Mucosa of rectum (tissue), 2 donors: Measurements from ENCODE around the gene CCRL2.
"Not testable (repeated sequence)": the region's sequence is repeated elsewhere in the genome, so short reads cannot be mapped to it uniquely, and the experiment has no call there.

Experiments used
- H3K27ac ChIP-seq, 2 donors: one replicate each; pipeline ENCODE4 v1.7.0; 2013; ENCODE audit warnings: inconsistent platforms in 2 of 2, low read depth in 2 of 2, low read length in 2 of 2
- H3K27me3 ChIP-seq, 2 donors: one replicate each; pipeline ENCODE4 v1.7.0; 2013; ENCODE audit warnings: low read length in 2 of 2; ENCODE audit not compliant: control insufficient read depth in 2 of 2, insufficient read depth in 2 of 2
- H3K36me3 ChIP-seq, 2 donors: one replicate each; pipeline ENCODE4 v1.7.0; 2013; ENCODE audit warnings: low read length in 2 of 2; ENCODE audit not compliant: control insufficient read depth in 2 of 2, insufficient read depth in 2 of 2
- H3K4me1 ChIP-seq, 2 donors: one replicate each; pipeline ENCODE4 v1.7.0; 2013; ENCODE audit warnings: low read length in 2 of 2, mild to moderate bottlenecking in 1 of 2; ENCODE audit not compliant: control insufficient read depth in 2 of 2, insufficient read depth in 2 of 2
- H3K4me3 ChIP-seq, 2 donors: one replicate each; pipeline ENCODE4 v1.7.0; 2013; ENCODE audit warnings: low read length in 2 of 2
- H3K9ac ChIP-seq, 2 donors: one replicate each; pipeline ENCODE4 v1.7.0; 2013; ENCODE audit warnings: low read length in 2 of 2, low read depth in 1 of 2, mild to moderate bottlenecking in 1 of 2
- H3K9me3 ChIP-seq, 2 donors: one replicate each; pipeline ENCODE4 v1.7.0; 2013; ENCODE audit warnings: low read length in 2 of 2; ENCODE audit not compliant: control insufficient read depth in 2 of 2
- donor health status: healthy.
- donor health status: Normal muscosa, but diverticular disease.

Gene CCRL2

GRCh38 chr3:46427404-46427803 is 20.3 kb downstream of the CCRL2 start:
- peaks cover 9 to 16% of the 10 kb centered on the region in 2 donors for H3K4me1 ChIP-seq
- not testable (repeated sequence) for H3K27ac ChIP-seq, H3K4me3 ChIP-seq, H3K36me3 ChIP-seq, H3K9ac ChIP-seq, H3K9me3 ChIP-seq, H3K27me3 ChIP-seq

GRCh38 chr3:46427916-46428833 is 21.1 kb downstream of the CCRL2 start:
- Histone ChIP-seq H3K9ac (no peak overlapping the region), H3K27me3 (no peaks in the 10 kb centered on the region), H3K9me3 (no peaks in the 10 kb centered on the region), H3K4me1 (peaks cover 9 to 16% of the 10 kb centered on the region in 2 donors), H3K4me3 (no peak overlapping the region), H3K27ac (peak overlapping the region; percentile 73 to 89), H3K36me3 (no peaks in the 10 kb centered on the region)

GRCh38 chr3:46429250-46429649 is 22.2 kb downstream of the CCRL2 start:
- peak overlapping the region in 1 of 2 donors; percentile 46 for H3K4me3 ChIP-seq
- H3K9me3 ChIP-seq = no peaks in the 10 kb centered on the region
- H3K4me1 ChIP-seq = peaks cover 9 to 16% of the 10 kb centered on the region in 2 donors
- no peak overlapping the region for H3K9ac ChIP-seq
- H3K36me3 ChIP-seq = no peaks in the 10 kb centered on the region
- peak overlapping the region; percentile 73 to 89 for H3K27ac ChIP-seq
- no peaks in the 10 kb centered on the region for H3K27me3 ChIP-seq

GRCh38 chr3:46429671-46430070 is 22.6 kb downstream of the CCRL2 start:
- Histone ChIP-seq H3K9me3 (no peaks in the 10 kb centered on the region), H3K4me3 (no peak overlapping the region), H3K27ac (peak overlapping the region; percentile 73 to 89), H3K36me3 (no peaks in the 10 kb centered on the region), H3K4me1 (peaks cover 9 to 16% of the 10 kb centered on the region in 2 donors), H3K9ac (no peak overlapping the region), H3K27me3 (no peaks in the 10 kb centered on the region)

- H3K36me3 ChIP-seq, H3K4me3 ChIP-seq, H3K9ac ChIP-seq, H3K27ac ChIP-seq, H3K27me3 ChIP-seq, H3K9me3 ChIP-seq: not testable (repeated sequence)
- peaks cover 9 to 16% of the 10 kb centered on the region in 2 donors for H3K4me1 ChIP-seq
Measured at GRCh38 chr3:46430879-46431278, 23.8 kb downstream of the CCRL2 start.

- not testable (repeated sequence) for H3K27me3 ChIP-seq, H3K4me3 ChIP-seq, H3K36me3 ChIP-seq, H3K27ac ChIP-seq, H3K9me3 ChIP-seq, H3K9ac ChIP-seq
- H3K4me1 ChIP-seq = peaks cover 9 to 14% of the 10 kb centered on the region in 2 donors
Measured at GRCh38 chr3:46431905-46432304, 24.8 kb downstream of the CCRL2 start.

- H3K4me3 ChIP-seq, H3K9me3 ChIP-seq, H3K27ac ChIP-seq, H3K27me3 ChIP-seq, H3K9ac ChIP-seq, H3K36me3 ChIP-seq: not testable (repeated sequence)
- peaks cover 9 to 13% of the 10 kb centered on the region in 2 donors for H3K4me1 ChIP-seq
Measured at GRCh38 chr3:46433118-46433517, 26.1 kb downstream of the CCRL2 start.

- peaks cover 3 to 7% of the 10 kb centered on the region in 2 donors for H3K4me1 ChIP-seq
- no peak overlapping the region for H3K27ac ChIP-seq
- H3K4me3 ChIP-seq = no peak overlapping the region
- H3K9ac ChIP-seq = no peak overlapping the region
- no peaks in the 10 kb centered on the region for H3K36me3 ChIP-seq
- H3K27me3 ChIP-seq = no peaks in the 10 kb centered on the region
- no peaks in the 10 kb centered on the region for H3K9me3 ChIP-seq
Measured at GRCh38 chr3:46433841-46434240, 26.8 kb downstream of the CCRL2 start.

- Histone ChIP-seq H3K4me3 (no peak overlapping the region), H3K4me1 (peaks cover 2 to 3% of the 10 kb centered on the region in 2 donors), H3K27ac (no peak overlapping the region), H3K9ac (no peak overlapping the region), H3K27me3 (no peaks in the 10 kb centered on the region), H3K9me3 (no peaks in the 10 kb centered on the region), H3K36me3 (no peaks in the 10 kb centered on the region)
Measured at GRCh38 chr3:46435081-46435726, 28.1 kb downstream of the CCRL2 start.

- Histone ChIP-seq H3K36me3 (no peaks in the 10 kb centered on the region), H3K4me1 (peaks cover 6 to 12% of the 10 kb centered on the region in 2 donors), H3K9ac (no peak overlapping the region), H3K27me3 (no peaks in the 10 kb centered on the region), H3K4me3 (no peak overlapping the region), H3K9me3 (peaks cover 0 to 3% of the 10 kb centered on the region in 2 donors), H3K27ac (no peak overlapping the region)
Measured at GRCh38 chr3:46438831-46439230, 31.8 kb downstream of the CCRL2 start.
